Neuron (in vitro differentiated cells): ENCODE measurements around the gene NKX6-2.

Experiments used
- H2AFZ ChIP-seq: one replicate; pipeline ENCODE4 v1.6.1; 2013; ENCODE audit warnings: low read depth, mild to moderate bottlenecking, inconsistent platforms, low read length, moderate library complexity
- H3K27me3 ChIP-seq: one replicate; pipeline ENCODE4 v1.6.1; 2013; ENCODE audit warnings: low read length; ENCODE audit not compliant: insufficient read depth
- H3K36me3 ChIP-seq: one replicate; pipeline ENCODE4 v1.6.1; 2013; ENCODE audit warnings: low read length; ENCODE audit not compliant: insufficient read depth
- H3K4me1 ChIP-seq: one replicate; pipeline ENCODE4 v1.6.1; 2013; ENCODE audit warnings: low read length; ENCODE audit not compliant: insufficient read depth
- H3K4me3 ChIP-seq: 2 replicates; pipeline ENCODE4 v1.5.1; 2013; ENCODE audit warnings: mild to moderate bottlenecking, low read length, moderate library complexity
- H3K9me3 ChIP-seq: one replicate; pipeline ENCODE4 v1.6.1; 2013; ENCODE audit warnings: low read length

Gene NKX6-2

DNA sequence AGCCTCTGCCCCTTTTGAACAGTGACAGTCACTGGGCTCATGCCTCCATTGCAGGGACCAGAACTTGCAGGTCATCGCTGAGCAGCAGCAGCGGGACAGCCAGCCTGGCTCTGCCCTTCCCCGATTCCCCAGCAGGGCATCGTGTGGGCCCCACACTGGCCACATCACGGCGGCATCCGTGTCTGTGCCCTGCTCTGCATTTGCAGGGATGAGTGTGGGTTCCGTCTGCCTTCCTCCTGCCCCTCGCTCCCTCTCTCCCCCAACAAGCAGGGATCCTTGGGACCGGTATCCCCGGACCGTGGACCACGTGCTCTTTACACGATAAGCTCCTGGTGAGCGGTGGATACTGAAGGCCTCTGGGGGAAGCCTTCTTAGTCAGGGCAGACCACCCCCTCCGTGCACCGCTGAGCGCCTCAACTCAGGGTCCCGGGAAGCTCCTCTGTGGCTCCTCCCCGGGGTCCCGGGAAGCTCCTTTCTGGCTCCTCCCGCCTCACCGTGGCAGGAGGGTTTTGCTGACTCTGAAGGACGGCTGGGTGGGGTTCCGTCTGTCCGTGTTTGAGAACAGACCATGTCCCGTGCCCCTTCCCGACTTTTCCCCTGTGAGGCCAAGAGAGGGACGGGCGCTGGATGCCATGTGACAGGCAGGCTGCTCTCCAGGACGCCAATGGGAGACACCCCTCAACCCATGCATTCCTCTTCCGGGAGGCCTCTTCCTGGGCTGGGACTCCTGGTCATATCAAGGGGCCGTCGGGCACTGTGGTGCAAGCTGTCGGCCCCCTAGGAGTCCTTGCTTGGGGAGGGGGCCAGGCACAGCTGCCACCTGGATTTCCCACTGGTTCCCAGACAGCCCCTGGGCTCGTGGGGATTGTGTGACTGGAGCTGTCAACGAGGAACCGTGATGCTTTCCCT is 23.5 kb upstream of the NKX6-2 start:
- Histone ChIP-seq H3K4me3 (no peak overlapping the region), H3K36me3 (no peaks in the 10 kb centered on the region), H3K9me3 (peaks cover 7% of the 10 kb centered on the region), H3K27me3 (peaks cover 3% of the 10 kb centered on the region), H3K4me1 (peaks cover 6% of the 10 kb centered on the region), H2AFZ (no peak overlapping the region)

DNA sequence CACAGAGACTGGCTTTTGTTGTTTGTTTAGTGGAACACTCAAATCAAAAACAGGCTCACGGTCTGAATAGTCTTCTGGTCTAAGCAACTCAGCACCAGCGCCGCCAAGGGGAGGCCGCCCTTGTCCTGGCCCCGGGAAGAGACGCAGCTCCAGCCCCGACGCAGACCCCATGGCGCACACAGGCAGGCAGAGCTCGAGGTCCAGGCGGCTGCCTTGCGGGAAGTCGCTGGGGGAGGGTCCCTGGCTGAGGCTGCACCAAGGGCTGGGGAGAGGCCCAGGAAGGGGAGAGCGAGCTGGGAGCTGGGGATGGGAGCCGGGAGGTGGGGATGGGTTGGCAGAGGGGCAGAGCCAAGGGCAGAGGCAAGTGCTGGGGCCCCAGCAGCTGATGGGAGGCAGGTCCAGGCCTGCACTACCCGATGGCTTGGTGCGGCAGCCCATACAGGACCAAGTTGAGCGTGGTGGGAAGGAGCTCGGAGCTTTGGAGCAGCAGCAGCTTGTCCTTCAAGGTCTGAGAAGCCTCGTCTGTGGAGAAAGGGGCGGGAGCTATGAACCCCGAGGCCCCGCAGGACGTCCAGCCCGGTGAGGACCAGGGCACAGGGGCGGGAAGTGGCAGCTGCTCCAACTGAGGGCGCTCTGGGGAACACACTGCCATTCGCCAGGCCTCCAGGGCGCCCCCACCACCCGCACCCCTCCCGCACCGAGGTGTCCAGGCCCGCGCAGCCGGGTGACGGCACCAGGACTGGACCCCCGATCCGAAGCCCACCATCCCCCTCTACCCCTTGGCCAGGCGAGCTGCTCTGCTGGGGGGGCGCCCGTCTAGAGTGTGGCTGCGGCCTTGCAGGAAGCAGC is 22.7 kb upstream of the NKX6-2 start:
- Histone ChIP-seq H3K4me1 (peaks cover 6% of the 10 kb centered on the region), H3K27me3 (peaks cover 3% of the 10 kb centered on the region), H2AFZ (no peak overlapping the region), H3K9me3 (peaks cover 7% of the 10 kb centered on the region), H3K4me3 (no peak overlapping the region), H3K36me3 (no peaks in the 10 kb centered on the region)

DNA sequence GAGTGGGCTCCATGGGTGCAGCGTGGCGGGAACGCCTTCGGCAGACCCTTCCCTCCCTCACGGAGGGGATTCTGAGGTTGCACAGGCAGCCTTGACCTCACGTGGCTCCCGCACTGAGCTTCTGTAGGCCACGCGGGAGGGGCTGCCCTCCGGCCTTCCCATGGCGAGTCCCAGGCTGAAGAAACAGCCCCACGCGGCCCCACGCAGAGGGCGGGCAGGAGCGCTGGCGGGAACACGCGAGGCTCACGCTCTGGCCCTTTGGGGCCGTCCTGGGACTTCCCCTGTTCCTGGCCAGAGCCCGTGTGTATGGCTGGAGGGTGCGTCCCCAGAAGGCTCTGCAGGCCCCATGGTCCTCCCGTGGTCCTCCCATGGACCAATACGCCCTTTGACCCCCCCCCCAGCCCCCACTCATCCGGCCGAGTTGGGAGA is 21.7 kb upstream of the NKX6-2 start:
- H2AFZ ChIP-seq, result no peak overlapping the region
- peaks cover 6% of the 10 kb centered on the region for H3K4me1 ChIP-seq
- peaks cover 3% of the 10 kb centered on the region for H3K27me3 ChIP-seq
- no peaks in the 10 kb centered on the region for H3K36me3 ChIP-seq
- peaks cover 7% of the 10 kb centered on the region for H3K9me3 ChIP-seq
- H3K4me3 ChIP-seq, result no peak overlapping the region

DNA sequence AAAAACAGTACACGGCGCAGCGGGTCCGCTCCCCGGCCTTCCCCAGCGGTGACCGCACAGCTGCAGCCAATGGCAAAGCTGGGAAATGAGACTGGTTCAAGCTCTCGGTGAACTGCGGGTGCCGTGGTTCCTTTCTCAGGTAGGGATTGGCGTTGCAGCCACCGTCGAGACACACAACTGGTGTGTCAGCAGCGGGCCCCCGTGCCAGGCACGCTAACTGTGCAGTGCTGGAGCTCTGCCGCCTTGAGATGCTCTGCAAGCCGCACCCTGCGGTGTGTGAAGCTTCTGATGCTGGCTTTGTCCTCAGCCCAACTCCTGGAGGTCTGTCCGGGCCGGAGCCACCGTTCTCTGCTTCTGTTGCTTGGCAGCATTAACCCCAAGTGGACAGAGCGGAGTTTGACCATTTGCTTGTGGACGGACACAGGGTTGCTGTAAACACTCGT is 20.6 kb upstream of the NKX6-2 start:
- no peak overlapping the region for H3K4me3 ChIP-seq
- no peaks in the 10 kb centered on the region for H3K36me3 ChIP-seq
- peaks cover 6% of the 10 kb centered on the region for H3K4me1 ChIP-seq
- H3K27me3 ChIP-seq, result peaks cover 3% of the 10 kb centered on the region
- H2AFZ ChIP-seq, result no peak overlapping the region
- H3K9me3 ChIP-seq, result peaks cover 12% of the 10 kb centered on the region

DNA sequence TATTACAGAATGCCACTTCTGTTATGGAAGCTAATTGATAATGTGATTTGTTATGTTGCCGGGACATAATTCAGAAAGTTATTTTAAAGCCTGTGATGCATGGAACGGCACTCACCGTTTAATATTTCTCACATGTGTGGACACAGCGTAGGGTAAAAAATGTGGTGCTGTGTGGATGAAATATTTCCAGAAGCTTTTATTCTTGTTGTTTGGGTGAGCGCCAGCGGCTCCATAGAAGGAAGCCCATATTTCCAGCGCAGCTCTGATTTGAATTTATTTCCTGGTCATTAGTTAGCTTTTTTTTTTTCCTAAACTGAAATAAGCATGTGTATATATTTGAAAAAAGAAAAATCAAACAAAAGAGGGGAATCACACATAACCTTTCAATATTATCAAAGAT is 20.2 kb upstream of the NKX6-2 start:
- Histone ChIP-seq H3K9me3 (peaks cover 12% of the 10 kb centered on the region), H3K27me3 (peaks cover 3% of the 10 kb centered on the region), H3K36me3 (no peaks in the 10 kb centered on the region), H2AFZ (no peak overlapping the region), H3K4me3 (no peak overlapping the region), H3K4me1 (peaks cover 6% of the 10 kb centered on the region)

DNA sequence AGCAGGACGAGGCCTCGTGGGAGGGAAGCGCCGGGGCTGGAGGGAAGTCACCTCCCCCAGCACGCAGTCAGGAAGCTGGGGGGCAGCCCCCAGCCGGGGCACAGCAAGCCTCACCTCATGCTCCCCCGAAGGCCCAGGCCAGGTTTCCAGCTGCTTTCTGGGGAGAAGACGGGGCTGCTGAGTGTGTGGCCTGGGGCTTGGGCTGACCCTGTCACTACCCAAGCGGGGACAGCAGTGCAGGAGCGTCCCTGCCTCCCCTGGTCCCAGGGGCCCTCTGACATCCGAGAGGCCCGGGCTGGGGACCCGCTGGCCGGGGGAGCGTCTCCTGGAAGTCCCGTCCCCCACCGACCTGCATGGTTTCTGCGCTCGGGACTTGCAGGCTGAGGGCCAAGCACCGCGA is 19.7 kb upstream of the NKX6-2 start:
- Histone ChIP-seq H2AFZ (no peak overlapping the region), H3K4me3 (no peak overlapping the region), H3K36me3 (no peaks in the 10 kb centered on the region), H3K4me1 (peaks cover 6% of the 10 kb centered on the region), H3K9me3 (peaks cover 12% of the 10 kb centered on the region), H3K27me3 (peaks cover 3% of the 10 kb centered on the region)

DNA sequence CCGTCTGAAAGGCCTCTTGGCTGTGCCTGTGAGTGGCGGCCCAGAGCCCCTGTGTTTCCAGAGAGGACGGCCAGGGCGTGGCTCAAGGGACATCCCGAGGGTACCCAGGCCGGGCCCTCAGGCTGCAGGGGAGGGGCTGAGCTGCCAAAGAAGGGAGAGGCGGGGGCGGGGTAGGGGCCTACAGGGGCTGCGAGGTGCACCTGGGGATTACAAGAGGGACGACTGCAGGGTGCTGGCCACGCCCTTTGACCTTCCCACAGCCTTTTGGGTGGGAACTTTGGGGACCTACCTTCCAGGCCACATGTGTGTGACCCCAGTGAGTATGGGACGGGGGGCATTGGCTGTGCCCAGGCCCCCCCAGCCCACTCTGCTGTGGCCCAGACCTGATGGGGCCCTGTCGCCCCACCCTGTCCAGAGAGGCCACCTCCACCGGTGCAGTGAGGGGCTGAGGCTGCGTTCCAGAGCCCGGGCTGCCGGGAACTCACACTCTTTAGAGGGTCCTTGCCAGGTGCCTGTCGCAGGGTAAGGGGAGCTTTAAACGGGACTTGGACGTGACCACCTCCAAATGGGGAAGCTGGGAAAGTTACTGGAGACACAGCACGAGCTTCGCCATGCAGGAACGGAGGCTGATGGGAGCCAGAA is 19.0 kb upstream of the NKX6-2 start:
- peaks cover 6% of the 10 kb centered on the region for H3K4me1 ChIP-seq
- peaks cover 12% of the 10 kb centered on the region for H3K9me3 ChIP-seq
- H2AFZ ChIP-seq, result no peak overlapping the region
- no peak overlapping the region for H3K4me3 ChIP-seq
- H3K27me3 ChIP-seq, result no peaks in the 10 kb centered on the region
- H3K36me3 ChIP-seq, result no peaks in the 10 kb centered on the region

DNA sequence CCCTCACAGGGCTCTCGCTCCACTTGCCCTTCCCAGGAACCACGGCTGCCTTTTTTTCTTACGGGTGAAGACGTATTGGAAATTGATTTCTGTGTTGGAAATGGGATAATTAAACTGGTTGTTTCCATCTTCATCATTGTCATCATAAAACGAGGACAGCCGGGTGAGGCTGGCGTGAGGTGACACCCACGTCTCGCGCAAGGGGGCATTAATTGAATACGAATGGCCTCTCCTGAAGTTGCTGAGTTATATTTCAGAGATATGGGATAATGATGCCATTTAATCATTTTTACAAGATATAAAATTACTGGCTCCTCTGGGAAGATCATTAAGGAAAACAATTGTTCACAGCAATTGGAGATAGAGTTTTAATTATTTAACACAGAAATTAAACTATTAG is 18.3 kb upstream of the NKX6-2 start:
- no peaks in the 10 kb centered on the region for H3K27me3 ChIP-seq
- H2AFZ ChIP-seq, result no peak overlapping the region
- H3K4me3 ChIP-seq, result no peak overlapping the region
- H3K36me3 ChIP-seq, result no peaks in the 10 kb centered on the region
- H3K9me3 ChIP-seq, result peaks cover 12% of the 10 kb centered on the region
- peaks cover 6% of the 10 kb centered on the region for H3K4me1 ChIP-seq

DNA sequence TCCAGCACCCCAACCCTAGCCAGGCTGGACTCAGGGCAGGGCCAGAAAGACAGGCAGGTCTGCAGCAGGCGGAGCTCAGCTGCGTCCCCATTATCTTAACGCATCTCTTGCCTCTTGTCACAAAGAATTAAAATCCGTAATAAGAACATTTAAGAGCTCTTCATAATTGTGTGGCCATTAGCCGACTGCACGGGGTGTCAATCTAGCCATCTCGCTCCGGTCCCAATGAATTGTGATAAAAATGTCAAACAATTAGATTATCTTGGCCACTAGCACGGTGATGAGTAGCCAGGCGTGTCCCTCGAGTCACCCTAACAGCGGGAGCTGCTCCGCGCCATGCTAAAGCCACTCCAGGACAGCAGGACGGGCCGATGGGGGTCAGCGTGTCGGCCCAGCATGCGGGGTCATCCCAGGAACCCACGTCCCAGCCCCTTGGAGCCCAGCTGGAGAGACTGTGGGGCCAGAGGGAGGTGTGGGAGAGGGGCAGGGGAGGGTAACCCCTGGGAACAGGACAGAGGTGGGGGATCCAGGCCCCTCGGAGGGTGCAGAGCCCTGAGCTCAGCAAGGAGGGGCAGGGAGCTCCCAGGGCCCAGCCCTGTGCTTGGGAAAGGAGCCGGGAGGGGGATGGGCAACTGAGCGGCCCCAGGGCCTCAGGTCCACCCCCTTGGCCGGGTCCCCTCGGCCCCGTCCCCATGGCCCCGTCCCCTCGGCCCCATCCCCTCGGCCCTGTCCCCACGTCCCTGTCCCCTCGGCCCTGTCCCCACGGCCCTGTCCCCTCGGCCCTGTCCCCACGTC is 17.7 kb upstream of the NKX6-2 start:
- H3K27me3 ChIP-seq, result no peaks in the 10 kb centered on the region
- H2AFZ ChIP-seq, result no peak overlapping the region
- H3K4me1 ChIP-seq, result peaks cover 6% of the 10 kb centered on the region
- H3K36me3 ChIP-seq, result no peaks in the 10 kb centered on the region
- no peak overlapping the region for H3K4me3 ChIP-seq
- peaks cover 11% of the 10 kb centered on the region for H3K9me3 ChIP-seq

DNA sequence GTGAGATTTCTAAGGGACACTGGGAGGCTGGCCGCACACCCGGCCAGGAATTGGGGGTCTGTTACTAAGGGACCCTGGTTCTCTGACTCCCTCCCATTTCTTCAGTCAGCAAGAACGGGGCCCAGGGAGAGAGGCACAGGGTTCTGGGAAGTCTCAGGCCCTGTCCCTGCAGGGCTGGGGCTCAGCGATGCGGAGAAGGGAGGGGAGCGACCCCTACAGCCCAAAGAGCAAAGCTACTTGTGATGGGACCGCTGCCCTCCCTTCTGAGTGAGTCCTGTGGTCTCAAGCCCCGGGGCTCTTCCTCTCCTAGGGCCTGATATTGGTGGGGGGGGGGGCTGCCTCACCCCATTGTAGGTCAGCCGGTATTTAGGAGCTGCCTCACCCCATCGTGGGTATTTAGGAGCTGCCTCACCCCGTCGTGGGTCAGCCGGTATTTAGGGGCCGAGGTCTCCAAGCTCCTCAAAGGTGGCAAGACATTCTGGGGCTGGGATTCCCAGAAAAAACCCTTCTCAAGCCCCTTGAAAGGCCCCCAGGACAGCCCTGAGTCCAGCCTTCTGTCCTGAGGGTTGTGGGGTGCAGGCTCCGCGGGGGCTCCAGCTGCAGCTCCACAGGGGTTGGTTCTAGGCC is 16.9 kb upstream of the NKX6-2 start:
- Histone ChIP-seq H2AFZ (no peak overlapping the region), H3K4me3 (no peak overlapping the region), H3K4me1 (peaks cover 6% of the 10 kb centered on the region), H3K27me3 (no peaks in the 10 kb centered on the region), H3K36me3 (no peaks in the 10 kb centered on the region), H3K9me3 (peaks cover 11% of the 10 kb centered on the region)

DNA sequence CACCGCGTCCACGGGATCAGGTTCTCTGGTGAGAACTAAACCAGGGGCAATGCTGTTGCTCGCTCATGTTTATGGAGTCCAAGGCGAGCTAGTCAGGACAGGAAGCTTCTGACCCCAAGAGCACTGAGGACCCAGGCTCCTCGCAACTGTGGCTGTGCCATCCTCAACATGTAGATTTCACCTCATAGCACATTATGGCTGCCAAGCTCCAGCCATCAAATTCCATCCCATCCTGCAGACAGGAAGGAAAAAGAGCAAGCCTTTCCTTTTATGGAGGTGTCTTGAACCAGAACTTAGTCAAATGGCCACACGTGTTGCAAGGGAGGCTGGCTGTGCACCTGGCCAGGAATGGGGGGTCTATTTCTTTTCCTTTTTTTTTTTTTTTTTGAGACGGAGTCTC is 16.1 kb upstream of the NKX6-2 start:
- H3K4me3 ChIP-seq, result no peak overlapping the region
- H3K27me3 ChIP-seq, result no peaks in the 10 kb centered on the region
- H3K9me3 ChIP-seq, result peaks cover 11% of the 10 kb centered on the region
- H3K36me3 ChIP-seq, result no peaks in the 10 kb centered on the region
- H3K4me1 ChIP-seq, result peaks cover 6% of the 10 kb centered on the region
- no peak overlapping the region for H2AFZ ChIP-seq

DNA sequence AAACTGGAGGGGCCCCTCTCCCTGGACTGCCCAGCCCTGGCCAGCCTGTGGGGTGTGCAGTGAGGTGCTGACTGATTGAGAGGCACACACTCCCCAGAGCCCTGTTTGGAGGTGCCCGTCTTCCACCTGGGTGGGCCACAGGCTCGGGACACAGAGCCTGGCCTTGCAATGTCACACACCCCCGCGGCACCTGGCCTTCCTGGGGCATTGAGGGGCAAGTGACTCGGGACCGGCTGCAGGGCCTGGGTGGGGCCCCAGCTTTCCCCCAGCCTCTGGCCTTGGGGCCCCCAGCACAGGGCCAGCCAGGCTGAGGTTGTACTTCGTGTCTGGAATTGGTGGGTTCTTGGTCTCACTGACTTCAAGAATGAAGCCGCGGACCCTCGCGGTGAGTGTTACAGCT is 13.9 kb upstream of the NKX6-2 start:
- Histone ChIP-seq H3K4me1 (no peaks in the 10 kb centered on the region), H2AFZ (no peak overlapping the region), H3K9me3 (peaks cover 7% of the 10 kb centered on the region), H3K4me3 (no peak overlapping the region), H3K36me3 (no peaks in the 10 kb centered on the region), H3K27me3 (no peaks in the 10 kb centered on the region)
